ENCODE data around the gene LMX1B.

GRCh38 chr9:126609191-126609590 is 4.5 kb upstream of the LMX1B start:
- TF ChIP-seq, protein P1, sequence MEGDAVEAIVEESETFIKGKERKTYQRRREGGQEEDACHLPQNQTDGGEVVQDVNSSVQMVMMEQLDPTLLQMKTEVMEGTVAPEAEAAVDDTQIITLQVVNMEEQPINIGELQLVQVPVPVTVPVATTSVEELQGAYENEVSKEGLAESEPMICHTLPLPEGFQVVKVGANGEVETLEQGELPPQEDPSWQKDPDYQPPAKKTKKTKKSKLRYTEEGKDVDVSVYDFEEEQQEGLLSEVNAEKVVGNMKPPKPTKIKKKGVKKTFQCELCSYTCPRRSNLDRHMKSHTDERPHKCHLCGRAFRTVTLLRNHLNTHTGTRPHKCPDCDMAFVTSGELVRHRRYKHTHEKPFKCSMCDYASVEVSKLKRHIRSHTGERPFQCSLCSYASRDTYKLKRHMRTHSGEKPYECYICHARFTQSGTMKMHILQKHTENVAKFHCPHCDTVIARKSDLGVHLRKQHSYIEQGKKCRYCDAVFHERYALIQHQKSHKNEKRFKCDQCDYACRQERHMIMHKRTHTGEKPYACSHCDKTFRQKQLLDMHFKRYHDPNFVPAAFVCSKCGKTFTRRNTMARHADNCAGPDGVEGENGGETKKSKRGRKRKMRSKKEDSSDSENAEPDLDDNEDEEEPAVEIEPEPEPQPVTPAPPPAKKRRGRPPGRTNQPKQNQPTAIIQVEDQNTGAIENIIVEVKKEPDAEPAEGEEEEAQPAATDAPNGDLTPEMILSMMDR (IDR thresholded peaks at IDR 0.05; ENCODE audit: low read depth, low read length), result no peak
- no peak for TF ChIP-seq POLR2A (IDR thresholded peaks at IDR 0.05; ENCODE audit: extremely low read depth, insufficient read length)
- TF ChIP-seq, protein P2, sequence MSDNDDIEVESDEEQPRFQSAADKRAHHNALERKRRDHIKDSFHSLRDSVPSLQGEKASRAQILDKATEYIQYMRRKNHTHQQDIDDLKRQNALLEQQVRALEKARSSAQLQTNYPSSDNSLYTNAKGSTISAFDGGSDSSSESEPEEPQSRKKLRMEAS (IDR thresholded peaks at IDR 0.05; ENCODE audit: low read depth, low read length), result no peak
